ENCODE measurements around the gene LNX2. TPM values are rescaled to one million over a fixed set of nuclear protein-coding genes. Genes with fewer than 3 reads are reported as not detected.

The LNX2 gene
- polyA plus RNA-seq, 1 donor from 2014 or later, result 3.9 TPM

DNA sequence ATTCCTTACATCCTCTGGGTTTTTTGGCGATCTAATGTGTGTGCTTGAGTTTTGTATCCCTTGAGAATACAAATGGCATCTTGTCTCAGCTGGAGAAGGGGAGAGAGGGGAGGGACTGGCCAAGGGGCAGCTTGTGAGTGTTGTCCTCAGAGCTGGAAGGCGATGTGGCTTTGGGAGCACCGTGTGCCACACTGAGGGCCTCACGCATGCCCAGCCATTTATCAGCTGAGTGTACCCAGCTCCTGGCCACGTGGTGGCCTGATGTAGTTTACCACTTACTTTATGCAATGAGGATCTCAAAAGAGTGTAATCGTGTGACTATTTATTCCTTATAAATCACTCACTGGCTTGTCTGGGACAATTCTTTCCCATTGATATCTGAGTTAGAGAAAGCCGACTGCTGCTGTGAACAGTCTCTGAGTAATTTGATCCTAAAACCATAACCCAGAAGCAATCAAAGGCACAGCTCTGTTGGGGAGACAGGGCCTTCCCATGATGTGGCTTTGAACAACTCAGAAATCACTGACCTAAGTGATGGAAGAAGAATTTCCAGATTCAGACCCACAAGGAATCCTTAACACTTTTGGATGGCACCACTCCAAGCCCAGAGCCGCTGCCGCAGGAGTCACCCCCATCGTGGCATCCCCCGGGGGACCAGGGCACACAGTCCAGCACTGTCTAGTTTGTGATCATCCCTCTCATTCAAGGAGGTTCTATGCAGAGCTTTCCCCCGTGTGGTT is 116.0 kb downstream of the LNX2 start:
- Mint-ChIP-seq H3K4me1 (peaks cover 0 to 6% (median 5%) of the 10 kb centered on the region in 3 donors), H3K9me3 (no peaks in the 10 kb centered on the region), H3K27ac (no peak overlapping the region), H3K36me3 (no peaks in the 10 kb centered on the region), H3K4me3 (no peak overlapping the region), H3K27me3 (peaks cover 2% of the 10 kb centered on the region)

DNA sequence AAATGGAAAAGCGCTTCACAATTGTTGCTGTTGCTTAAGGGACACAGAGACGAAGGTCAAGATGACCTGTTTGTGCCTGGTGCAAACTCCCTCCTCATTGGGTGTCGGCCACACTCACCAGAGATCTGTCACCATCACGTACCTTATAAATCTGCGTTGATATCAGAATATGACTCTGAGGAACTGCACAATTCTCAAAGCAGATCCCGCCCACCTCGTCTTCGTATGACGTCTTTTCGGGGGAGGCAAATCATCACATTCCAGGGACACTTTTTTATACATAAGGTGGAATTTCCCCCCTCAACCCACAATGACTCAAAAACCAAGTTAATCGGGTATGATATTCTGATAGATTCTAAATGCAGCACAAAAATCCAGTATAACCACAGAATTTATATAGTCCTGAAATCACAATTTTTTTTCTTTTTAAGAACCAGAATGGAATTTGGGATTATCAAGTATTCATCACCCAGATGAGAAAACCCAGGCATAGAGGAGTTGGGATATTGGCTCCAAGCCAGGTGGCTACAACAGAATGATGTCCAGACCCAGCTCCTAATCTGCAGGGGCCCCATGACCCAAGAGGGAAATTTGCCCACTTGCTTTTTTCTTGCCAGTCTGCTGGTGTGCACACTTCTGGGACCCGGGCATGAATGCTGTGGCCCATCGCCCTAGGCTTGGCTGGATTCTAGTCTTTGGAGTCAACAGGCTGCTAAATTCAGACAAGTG is 119.4 kb downstream of the LNX2 start:
- Mint-ChIP-seq H3K4me1 (peaks cover 0 to 6% (median 5%) of the 10 kb centered on the region in 3 donors), H3K27ac (no peak overlapping the region)

DNA sequence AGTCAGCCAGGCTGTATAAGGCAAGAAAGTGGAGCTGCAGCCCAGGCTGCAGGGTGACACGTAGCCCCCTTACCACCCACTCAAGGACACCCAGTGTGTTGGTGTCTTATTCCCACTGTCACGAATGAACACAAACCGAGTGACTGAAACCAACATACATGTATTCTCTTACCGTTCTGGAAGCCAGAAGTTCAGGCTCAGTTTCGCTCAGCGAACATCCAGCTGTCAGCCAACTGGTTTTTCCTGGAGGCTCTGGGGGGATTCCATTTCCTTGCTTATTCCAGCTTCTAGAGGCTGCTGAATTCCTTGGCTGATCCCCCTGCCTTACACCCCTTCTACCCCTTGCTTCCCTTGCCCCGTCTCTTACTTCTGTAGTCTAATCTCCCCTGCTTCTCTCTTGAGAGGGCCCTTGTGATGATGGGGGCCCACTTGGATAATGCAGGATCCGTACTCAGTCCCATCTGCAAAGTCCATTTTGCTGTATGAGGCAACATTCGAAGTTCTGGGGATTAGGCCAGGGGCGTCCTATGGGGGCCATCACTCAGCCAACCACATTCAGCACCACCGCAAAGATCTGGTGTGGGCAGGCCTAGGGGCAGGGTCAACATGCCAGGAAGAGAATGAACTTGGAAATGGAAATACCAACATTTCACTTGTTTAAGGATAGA is 122.6 kb downstream of the LNX2 start:
- Mint-ChIP-seq H3K27me3 (peaks cover 4% of the 10 kb centered on the region), H3K27ac (no peak overlapping the region)

More for the DNA sequence above, 119.4 kb downstream of the LNX2 start:
- peaks cover 2% of the 10 kb centered on the region for H3K27me3 Mint-ChIP-seq
- no peak overlapping the region for H3K4me3 Mint-ChIP-seq
- H3K36me3 Mint-ChIP-seq, result no peaks in the 10 kb centered on the region
- no peaks in the 10 kb centered on the region for H3K9me3 Mint-ChIP-seq

DNA sequence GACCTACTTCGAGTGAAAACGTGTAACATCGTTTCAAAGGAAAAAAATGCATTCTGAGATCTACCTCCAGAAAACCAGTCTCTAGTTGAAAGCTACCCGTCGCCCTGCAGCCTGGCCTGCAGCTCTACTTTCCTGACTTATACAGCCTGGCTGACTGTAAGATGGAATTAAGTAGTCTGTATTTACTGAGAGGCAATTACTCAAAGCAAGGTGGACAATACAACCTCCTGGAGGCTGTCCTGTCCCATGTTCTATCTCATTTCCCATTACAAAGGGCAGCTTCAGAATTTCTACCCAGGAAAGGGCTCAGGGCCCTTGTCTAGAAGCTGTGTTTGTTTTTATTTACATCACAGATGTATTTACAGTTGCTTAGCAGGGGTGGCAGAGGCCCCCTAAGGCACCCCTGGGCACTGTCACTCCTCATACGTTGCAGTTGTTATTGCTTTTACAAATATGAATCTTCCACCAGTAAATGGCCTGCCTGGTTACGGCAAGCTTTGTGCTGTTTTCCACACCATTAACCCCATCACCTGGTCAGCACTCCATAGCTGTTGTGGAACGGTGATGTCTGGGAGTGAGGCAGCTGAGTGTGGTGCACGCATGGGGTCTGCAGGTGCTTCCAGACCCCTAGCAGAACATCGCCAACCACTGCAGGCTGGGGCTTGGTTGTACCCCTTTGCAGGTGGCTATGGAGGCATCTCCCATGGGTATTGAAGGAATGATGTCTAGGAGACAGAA is 123.6 kb downstream of the LNX2 start:
- H3K27ac Mint-ChIP-seq, result no peak overlapping the region
- H3K4me1 Mint-ChIP-seq, result peaks cover 0 to 2% (median 0%) of the 10 kb centered on the region in 3 donors
- H3K4me3 Mint-ChIP-seq, result no peak overlapping the region
- H3K9me3 Mint-ChIP-seq, result no peaks in the 10 kb centered on the region
- peaks cover 5% of the 10 kb centered on the region for H3K36me3 Mint-ChIP-seq
- H3K27me3 Mint-ChIP-seq, result peaks cover 4% of the 10 kb centered on the region

More for the DNA sequence above, 122.6 kb downstream of the LNX2 start:
- H3K4me3 Mint-ChIP-seq, result no peak overlapping the region
- peaks cover 0 to 2% (median 1%) of the 10 kb centered on the region in 3 donors for H3K4me1 Mint-ChIP-seq
- H3K9me3 Mint-ChIP-seq, result no peaks in the 10 kb centered on the region
- peaks cover 5% of the 10 kb centered on the region for H3K36me3 Mint-ChIP-seq

DNA sequence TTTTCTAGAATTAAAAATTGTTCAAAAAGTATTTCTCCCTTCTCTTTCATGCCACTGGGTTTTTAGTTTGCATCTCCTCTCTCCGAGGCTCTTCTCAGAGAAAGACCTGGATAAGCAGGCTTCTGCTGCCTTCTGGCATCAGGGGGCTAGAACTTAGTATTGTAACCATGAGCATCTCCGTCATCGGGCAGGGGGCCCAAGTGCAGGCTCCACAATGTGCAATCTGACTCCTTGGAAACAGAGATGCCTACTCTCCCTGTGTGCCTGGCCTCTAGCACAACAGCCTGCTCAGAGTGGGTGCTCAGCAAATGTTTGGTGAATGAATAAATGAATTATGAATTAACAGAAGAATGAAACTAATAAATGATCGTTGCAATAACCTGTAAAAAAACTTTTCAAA is 124.3 kb downstream of the LNX2 start:
- Mint-ChIP-seq H3K4me1 (peaks cover 0 to 2% (median 0%) of the 10 kb centered on the region in 3 donors), H3K36me3 (peaks cover 5% of the 10 kb centered on the region)

More for the DNA sequence above, 124.3 kb downstream of the LNX2 start:
- no peaks in the 10 kb centered on the region for H3K9me3 Mint-ChIP-seq
- no peak overlapping the region for H3K27ac Mint-ChIP-seq
- H3K4me3 Mint-ChIP-seq, result no peak overlapping the region
- peaks cover 4% of the 10 kb centered on the region for H3K27me3 Mint-ChIP-seq

Other genes starting within 250 kb of the LNX2 start
- 484 TPM for gene GTF3A, start 195.9 kb downstream of the LNX2 start, polyA plus RNA-seq
- 110 TPM for gene MTIF3, start 170.0 kb downstream of the LNX2 start, polyA plus RNA-seq
- 91.3 TPM for gene POLR1D, start 1.4 kb upstream of the LNX2 start, polyA plus RNA-seq
- gene GSX1, start 172.0 kb upstream of the LNX2 start, polyA plus RNA-seq, result not detected